Caco-2 (cell line): ENCODE measurements around the gene ABHD11. TPM values are rescaled to one million over a fixed set of nuclear protein-coding genes. Genes with fewer than 3 reads are reported as not detected.

ENCODE experiments used
- BruUV-seq: library from RNA; stranded (reverse); fragments of 400-500 nt; replicated peaks from 2 replicates; lab custom pipeline; 2021; lab: Mats Ljungman, UMichigan
- CTCF ChIA-PET: fragments of 300-600 bp; sonication (Branson Sonifier 250); formaldehyde crosslinking; loops from one replicate; lab custom pipeline; 2022; ENCODE audit warnings: antibody characterized with exemption; lab: Charles Lee
- POLR2A ChIA-PET: fragments of 300-600 bp; sonication (Branson Sonifier 250); formaldehyde crosslinking; loops from one replicate; lab custom pipeline; 2022; ENCODE audit warnings: antibody characterized with exemption; lab: Charles Lee
- DNase-seq, 2 experiments: peaks; one replicate each; pipeline versions ENCODE4 v3.0.0 to v3.0.0-alpha.2; 2020 to 2022
- H3K27me3 ChIP-seq: replicated peaks from 2 replicates; pipeline ENCODE4 v1.6.0; 2011; ENCODE audit warnings: low read length; ENCODE audit not compliant: control insufficient read depth, insufficient read depth
- H3K36me3 ChIP-seq: 2 replicates; pipeline ENCODE4 v1.5.1; 2011; ENCODE audit warnings: low read length; ENCODE audit not compliant: control insufficient read depth, insufficient read depth
- H3K4me1 ChIP-seq: fragments of 250-450 bp; sonication (Bioruptor Pico); 2 replicates; pipeline ENCODE4 v1.5.1; 2020; ENCODE audit warnings: mild to moderate bottlenecking
- H3K4me3 ChIP-seq: 2 replicates; pipeline ENCODE4 v1.5.1; 2011; ENCODE audit warnings: low read depth, mild to moderate bottlenecking, control low read depth, low read length
- H3K9me3 ChIP-seq: fragments of 250-450 bp; sonication (Bioruptor Pico); 2 replicates; pipeline ENCODE4 v1.5.1; 2020; ENCODE audit warnings: mild to moderate bottlenecking, moderate library complexity
- H3K27ac Mint-ChIP-seq: one replicate; pipeline ENCODE4 v1.8.0; 2022; ENCODE audit warnings: mixed read lengths; ENCODE audit not compliant: unreplicated experiment
- H3K27me3 Mint-ChIP-seq: one replicate; pipeline ENCODE4 v1.8.0; 2022; ENCODE audit warnings: mixed read lengths; ENCODE audit not compliant: insufficient read depth, unreplicated experiment
- H3K36me3 Mint-ChIP-seq: one replicate; pipeline ENCODE4 v1.8.0; 2022; ENCODE audit warnings: mild to moderate bottlenecking, mixed read lengths; ENCODE audit not compliant: insufficient read depth, unreplicated experiment
- H3K4me1 Mint-ChIP-seq: one replicate; pipeline ENCODE4 v1.8.0; 2022; ENCODE audit warnings: low read depth, mixed read lengths; ENCODE audit not compliant: unreplicated experiment
- H3K4me3 Mint-ChIP-seq: one replicate; pipeline ENCODE4 v1.8.0; 2022; ENCODE audit warnings: mild to moderate bottlenecking, moderate library complexity, mixed read lengths; ENCODE audit not compliant: unreplicated experiment
- H3K9me3 Mint-ChIP-seq: one replicate; pipeline ENCODE4 v1.8.0; 2022; ENCODE audit warnings: mixed read lengths; ENCODE audit not compliant: unreplicated experiment
- intact Hi-C: fragments of 100-400 bp; cut with micrococcal nuclease; formaldehyde crosslinking; loops from one replicate; pipeline ENCODE4 v1.10.0; 2022; ENCODE audit not compliant: unreplicated experiment
- microRNA-seq: library from miRNA; unstranded; fragments of <30 nt; microRNA quantifications from one replicate; pipeline ENCODE4 v1.2.0, GENCODE V29; 2022
- total RNA-seq: library from RNA; stranded (reverse); gene quantifications from 2 replicates; pipeline ENCODE4 v1.2.3, GENCODE V29; 2022
- TF ChIP-seq, protein P1 (sequence below), 2 experiments: fragments of 200-600 bp in 1 of 2; IDR thresholded peaks; 1 replicate in 1 of 2; 2 replicates in 1 of 2; pipeline versions ENCODE4 v1.5.1 to v1.8.0; 2011 to 2022; ENCODE audit warnings: antibody characterized with exemption in 1 of 2, control low read depth in 1 of 2, inconsistent platforms in 1 of 2, low read depth in 1 of 2, low read length in 1 of 2, mild to moderate bottlenecking in 1 of 2, moderate library complexity in 1 of 2; ENCODE audit not compliant: insufficient read depth in 1 of 2, severe bottlenecking in 1 of 2, unreplicated experiment in 1 of 2

Gene ABHD11
- total RNA-seq, 1 experiment from 2014 or later = 38.9 TPM

DNA sequence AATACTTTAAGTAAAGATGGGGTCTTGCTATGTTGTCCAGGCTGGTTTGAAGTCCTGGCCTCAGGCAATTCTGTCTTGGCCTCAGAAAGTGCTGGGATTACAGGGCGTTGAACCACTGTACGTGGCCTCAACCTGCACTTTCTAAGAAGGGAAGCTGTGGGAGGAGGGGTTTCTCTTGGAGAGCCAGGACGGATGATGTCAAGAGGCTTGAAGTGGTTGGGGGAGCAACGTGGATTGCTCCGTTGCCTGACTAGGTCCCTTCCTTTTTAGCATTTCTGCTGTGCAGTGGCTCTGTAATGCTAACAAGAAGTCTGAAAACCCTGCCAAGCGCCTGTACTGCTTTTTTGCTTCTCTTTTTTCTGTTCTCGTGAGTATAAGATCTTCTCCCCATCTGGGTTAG is 48.0 kb downstream of the ABHD11 start:
- TF ChIP-seq, protein P1, sequence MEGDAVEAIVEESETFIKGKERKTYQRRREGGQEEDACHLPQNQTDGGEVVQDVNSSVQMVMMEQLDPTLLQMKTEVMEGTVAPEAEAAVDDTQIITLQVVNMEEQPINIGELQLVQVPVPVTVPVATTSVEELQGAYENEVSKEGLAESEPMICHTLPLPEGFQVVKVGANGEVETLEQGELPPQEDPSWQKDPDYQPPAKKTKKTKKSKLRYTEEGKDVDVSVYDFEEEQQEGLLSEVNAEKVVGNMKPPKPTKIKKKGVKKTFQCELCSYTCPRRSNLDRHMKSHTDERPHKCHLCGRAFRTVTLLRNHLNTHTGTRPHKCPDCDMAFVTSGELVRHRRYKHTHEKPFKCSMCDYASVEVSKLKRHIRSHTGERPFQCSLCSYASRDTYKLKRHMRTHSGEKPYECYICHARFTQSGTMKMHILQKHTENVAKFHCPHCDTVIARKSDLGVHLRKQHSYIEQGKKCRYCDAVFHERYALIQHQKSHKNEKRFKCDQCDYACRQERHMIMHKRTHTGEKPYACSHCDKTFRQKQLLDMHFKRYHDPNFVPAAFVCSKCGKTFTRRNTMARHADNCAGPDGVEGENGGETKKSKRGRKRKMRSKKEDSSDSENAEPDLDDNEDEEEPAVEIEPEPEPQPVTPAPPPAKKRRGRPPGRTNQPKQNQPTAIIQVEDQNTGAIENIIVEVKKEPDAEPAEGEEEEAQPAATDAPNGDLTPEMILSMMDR (IDR thresholded peaks at IDR 0.05; ENCODE audit: insufficient read depth in 1 of 2, low read depth in 1 of 2, low read length in 1 of 2, severe bottlenecking in 1 of 2, unreplicated experiment in 1 of 2) = no peak
- no TSS peak for BruUV-seq
- H3K9me3 ChIP-seq = no peaks in the 10 kb centered on the region
- Mint-ChIP-seq H3K27me3 (no peaks in the 10 kb centered on the region), H3K36me3 (peaks cover 68% of the 10 kb centered on the region), H3K9me3 (no peaks in the 10 kb centered on the region), H3K4me1 (no peaks in the 10 kb centered on the region), H3K27ac (no peak overlapping the region), H3K4me3 (no peak overlapping the region)
- POLR2A ChIA-PET = no interaction called here
- CTCF ChIA-PET = no interaction called here
- H3K4me1 ChIP-seq = no peaks in the 10 kb centered on the region
- H3K36me3 ChIP-seq = peaks cover 8% of the 10 kb centered on the region
- no peaks in the 10 kb centered on the region for H3K27me3 ChIP-seq
- DNase-seq = no peak
- no peak overlapping the region for H3K4me3 ChIP-seq
- intact Hi-C loops = no loop called here

DNA sequence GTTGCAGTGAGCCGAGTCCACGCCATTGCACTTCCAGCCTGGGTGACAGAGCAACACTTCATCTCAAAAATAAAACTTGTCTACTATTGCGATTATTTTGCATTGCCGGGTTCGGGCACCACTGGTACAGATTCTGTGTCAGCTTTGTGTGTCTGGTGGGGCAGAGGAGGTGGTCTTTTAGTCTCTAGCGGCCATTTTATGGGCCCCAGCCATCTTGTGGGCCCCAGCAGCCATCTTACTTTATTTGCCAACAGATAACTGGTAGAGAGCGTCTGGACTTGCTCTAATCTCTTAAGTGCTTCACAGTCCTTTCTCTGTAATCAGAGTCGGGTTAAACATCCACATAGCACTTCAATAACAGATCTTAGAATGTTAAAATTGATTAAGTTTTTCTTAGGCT is 50.3 kb downstream of the ABHD11 start:
- TF ChIP-seq, protein P1 (IDR thresholded peaks at IDR 0.05; ENCODE audit: insufficient read depth in 1 of 2, low read depth in 1 of 2, low read length in 1 of 2, severe bottlenecking in 1 of 2, unreplicated experiment in 1 of 2) = no peak
- no peaks in the 10 kb centered on the region for H3K27me3 ChIP-seq
- Mint-ChIP-seq H3K4me3 (no peak overlapping the region), H3K4me1 (no peaks in the 10 kb centered on the region), H3K36me3 (peaks cover 68% of the 10 kb centered on the region), H3K27ac (no peak overlapping the region), H3K9me3 (no peaks in the 10 kb centered on the region), H3K27me3 (no peaks in the 10 kb centered on the region)
- POLR2A ChIA-PET = no interaction called here
- H3K9me3 ChIP-seq = no peaks in the 10 kb centered on the region
- no TSS peak for BruUV-seq
- intact Hi-C loops = no loop called here
- no peak for DNase-seq
- H3K36me3 ChIP-seq = peaks cover 5% of the 10 kb centered on the region
- H3K4me1 ChIP-seq = no peaks in the 10 kb centered on the region
- CTCF ChIA-PET = interaction anchor here (2.3 kb wide), 1 partner anchor 81 kb away, joined by 5 read pairs; no protein-coding TSS in a partner anchor
- no peak overlapping the region for H3K4me3 ChIP-seq

Small RNA genes lying within 50 kb of the gene (microRNA-seq; reads per million reads assigned to microRNA genes)
- gene MIR4284 = not detected

Other genes with a start within 250 kb of the ABHD11 start
- 85.2 and 85.7 TPM in 2 replicates for gene BAZ1B, start 216.5 kb downstream of the ABHD11 start, total RNA-seq
- 74.5 and 74.6 TPM in 2 replicates for gene BCL7B, start 181.1 kb downstream of the ABHD11 start, total RNA-seq
- 74.8 and 76.8 TPM in 2 replicates for gene TBL2, start 160.2 kb downstream of the ABHD11 start, total RNA-seq
- gene MLXIPL, start 114.3 kb downstream of the ABHD11 start, total RNA-seq = 15.6 and 19.8 TPM in 2 replicates
- 1.9 and 2.7 TPM in 2 replicates for gene VPS37D, start 71.0 kb downstream of the ABHD11 start, total RNA-seq
- gene DNAJC30, start 55.3 kb downstream of the ABHD11 start, total RNA-seq = 15.5 and 15.9 TPM in 2 replicates
- gene BUD23, start 55.2 kb downstream of the ABHD11 start, total RNA-seq = 138 and 144 TPM in 2 replicates
- 26.4 and 28.6 TPM in 2 replicates for gene STX1A, start 19.1 kb downstream of the ABHD11 start, total RNA-seq
- 19.6 and 21.0 TPM in 2 replicates for gene CLDN3, start 31.5 kb upstream of the ABHD11 start, total RNA-seq
- 249 TPM in 2 replicates for gene CLDN4, start 92.2 kb upstream of the ABHD11 start, total RNA-seq
- 1.5 and 1.7 TPM in 2 replicates for gene METTL27, start 103.7 kb upstream of the ABHD11 start, total RNA-seq
- not detected in 2 replicates for gene TMEM270, start 122.4 kb upstream of the ABHD11 start, total RNA-seq